GM18873 (cell line): Measurements from ENCODE around the gene NDUFS7.
A peak's percentile ranks its signal among the peaks of the same experiment; 100 is the strongest.

ENCODE experiments used
- ATAC-seq: cut with Tn5 transposase; IDR thresholded peaks from one replicate; pipeline ENCODE4 v1.9.1; 2021; ENCODE audit warnings: mild to moderate bottlenecking, moderate library complexity, moderate number of reproducible peaks; ENCODE audit not compliant: unreplicated experiment, low FRiP score

Gene NDUFS7

DNA sequence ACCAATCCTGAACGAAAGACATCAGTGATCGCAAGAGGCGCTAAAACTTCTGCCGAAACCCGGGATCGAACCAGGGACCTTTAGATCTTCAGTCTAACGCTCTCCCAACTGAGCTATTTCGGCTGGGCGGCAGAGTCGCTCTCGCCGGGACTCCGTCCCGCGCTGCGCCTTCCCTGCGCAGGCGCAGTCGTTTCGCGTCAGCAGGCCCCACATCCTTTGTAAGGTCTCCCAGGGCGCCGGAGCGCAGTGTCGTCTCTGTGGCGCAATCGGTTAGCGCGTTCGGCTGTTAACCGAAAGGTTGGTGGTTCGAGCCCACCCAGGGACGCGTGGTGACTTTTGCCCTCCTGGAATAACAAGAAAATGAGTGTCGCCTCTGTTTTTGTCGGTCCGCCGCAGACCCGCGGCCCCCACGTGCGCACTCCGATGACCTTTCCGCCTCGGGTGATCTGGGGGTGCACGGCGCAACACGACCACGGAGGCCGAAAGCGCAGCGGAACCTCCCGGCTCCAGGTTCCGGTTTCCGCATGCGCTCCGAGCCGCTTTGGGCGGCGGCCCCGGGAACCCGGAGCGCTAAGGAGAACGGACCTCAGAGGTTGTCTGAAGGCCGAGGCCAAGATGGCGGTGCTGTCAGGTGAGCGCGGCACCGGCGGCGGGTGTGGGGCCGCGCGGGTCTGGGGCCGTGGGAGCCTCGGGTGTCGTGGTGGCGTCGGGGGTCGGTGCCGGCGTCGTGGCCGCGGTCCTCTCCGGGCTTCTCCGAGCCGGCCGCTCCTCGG lies at the start of gene NDUFS7:
TSS of gene NDUFS7 (plus strand) at position 596 of the 773 bp plus-strand sequence. CDS start at position 616, 20 bp downstream.
- ATAC-seq: peak; percentile 61

- no peak for ATAC-seq
These were observed 47.5 kb upstream of the NDUFS7 start for GRCh38 chr19:1336079-1336684.

- no peak for ATAC-seq
These were observed 42.8 kb upstream of the NDUFS7 start for GRCh38 chr19:1340681-1341469.

- no peak for ATAC-seq
These were observed 40.7 kb upstream of the NDUFS7 start for GRCh38 chr19:1343041-1343440.

- no peak for ATAC-seq
These were observed 34.5 kb upstream of the NDUFS7 start for GRCh38 chr19:1349211-1349610.

DNA sequence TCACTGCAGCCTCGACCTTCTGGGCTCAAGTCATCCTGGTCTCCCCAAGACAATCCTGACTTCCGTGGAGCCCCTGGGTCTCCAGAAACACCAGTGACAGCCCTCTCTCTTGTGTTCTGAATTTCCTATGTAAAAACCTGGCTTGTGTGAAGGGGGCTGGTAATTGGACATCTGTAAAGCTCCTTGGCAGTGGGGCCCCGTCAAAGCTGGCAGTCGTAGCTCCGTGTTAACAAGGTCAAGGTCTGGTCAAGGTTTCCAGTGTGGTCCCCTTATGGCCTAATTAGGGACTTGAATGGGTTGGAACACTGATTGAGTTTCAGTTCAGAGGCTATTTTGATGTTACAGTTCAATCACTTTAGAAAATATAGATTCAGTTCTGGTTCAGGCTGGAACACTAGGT lies 32.8 kb upstream of the NDUFS7 start:
- no peak for ATAC-seq

GRCh38 chr19:1351381-1351851 lies 32.3 kb upstream of the NDUFS7 start:
- ATAC-seq: no peak

DNA sequence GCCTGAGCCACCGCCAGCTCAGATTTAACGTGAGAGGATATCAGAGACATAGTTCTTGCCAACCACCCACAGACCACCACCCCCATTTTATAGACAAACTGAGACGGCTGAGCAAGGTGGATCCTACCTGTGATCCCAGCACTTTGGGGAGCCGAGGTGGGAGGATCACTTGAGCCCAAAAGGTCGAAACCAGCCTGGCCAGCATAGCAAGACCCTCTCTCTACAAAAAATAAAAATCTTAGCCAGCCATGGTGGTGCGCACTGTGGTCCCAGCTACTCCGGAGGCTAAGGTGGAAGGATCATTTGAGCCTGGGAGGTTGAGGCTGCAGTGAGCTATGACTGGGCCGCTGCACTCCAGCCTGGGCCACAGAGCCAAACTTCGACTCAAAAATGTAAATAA lies 30.6 kb upstream of the NDUFS7 start:
- no peak for ATAC-seq

DNA sequence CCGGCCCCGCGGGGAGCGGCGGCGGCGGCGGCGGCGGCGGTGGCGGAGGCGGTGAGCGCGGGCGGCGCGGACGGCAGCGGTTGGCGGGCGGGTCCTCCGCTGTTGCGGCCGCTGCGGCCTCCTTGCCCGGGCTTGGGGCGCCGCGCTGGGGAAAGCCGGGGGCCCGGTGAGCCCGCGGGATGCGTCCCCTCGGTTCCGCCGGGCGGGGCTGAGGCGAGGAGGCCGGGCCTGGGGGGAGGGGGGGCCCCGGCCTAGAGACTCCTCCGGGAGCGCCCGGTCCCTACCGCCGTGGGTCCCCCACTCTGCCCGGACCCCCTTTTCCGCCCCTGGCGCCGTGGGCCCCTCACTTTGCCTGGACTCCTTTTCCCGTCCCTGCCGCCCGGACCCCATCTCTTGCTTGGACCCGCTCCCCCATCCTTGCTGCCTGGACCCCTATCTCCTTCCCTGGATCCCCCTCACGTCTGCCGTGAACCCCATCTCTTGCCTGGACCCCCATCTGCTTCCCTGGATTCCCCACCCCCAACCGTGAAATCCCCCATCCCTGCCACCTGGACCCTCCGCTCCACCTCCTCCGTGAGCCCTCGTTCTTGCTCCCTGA lies 28.6 kb upstream of the NDUFS7 start:
- peak; percentile 2 for ATAC-seq

DNA sequence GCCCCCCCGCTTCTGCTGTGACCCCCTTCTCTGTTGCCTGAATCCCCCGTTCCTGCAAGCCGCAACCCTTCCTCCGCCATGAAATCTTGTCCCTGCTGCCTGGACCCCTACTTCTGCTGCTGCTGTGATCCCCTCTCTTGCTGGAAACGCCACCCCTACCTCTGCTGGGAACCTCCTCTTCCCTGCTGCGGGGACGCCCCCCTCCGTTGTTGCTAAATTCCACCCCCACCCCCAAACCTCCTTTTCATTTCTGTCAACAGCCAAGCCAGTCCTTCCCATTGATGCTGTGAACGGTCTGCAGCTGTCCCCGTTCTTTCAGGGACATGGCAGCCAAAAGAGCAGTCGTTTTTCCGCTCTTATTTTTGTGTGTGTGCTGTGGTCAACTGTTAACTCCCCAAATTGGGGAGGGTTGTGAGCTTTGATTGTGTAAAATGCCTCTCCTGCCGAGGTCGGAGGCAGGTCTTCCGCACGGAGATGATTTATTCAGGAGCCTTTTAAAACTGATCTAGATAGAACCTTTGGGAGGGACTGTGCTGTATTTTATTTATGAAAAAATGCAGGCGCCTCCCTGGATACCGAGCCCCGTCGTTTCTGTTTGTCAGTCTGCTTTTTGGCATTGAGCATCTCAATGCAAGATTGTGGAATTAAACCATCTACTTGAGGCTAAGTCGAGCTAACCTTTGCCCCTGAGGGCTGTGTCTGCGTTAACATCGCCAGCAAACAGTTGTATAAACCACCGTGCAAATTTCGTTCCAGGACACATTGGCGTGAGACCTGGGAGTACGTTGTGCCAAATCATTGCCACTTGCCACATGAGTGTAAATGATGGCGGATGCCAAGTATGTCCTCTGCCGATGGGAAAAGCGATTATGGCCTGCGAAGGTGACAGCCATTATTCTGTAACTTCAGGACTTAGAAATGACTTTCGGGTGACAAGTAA lies 27.9 kb upstream of the NDUFS7 start:
- no peak for ATAC-seq

- ATAC-seq: no peak
These were observed 27.2 kb upstream of the NDUFS7 start for GRCh38 chr19:1356508-1356865.

DNA sequence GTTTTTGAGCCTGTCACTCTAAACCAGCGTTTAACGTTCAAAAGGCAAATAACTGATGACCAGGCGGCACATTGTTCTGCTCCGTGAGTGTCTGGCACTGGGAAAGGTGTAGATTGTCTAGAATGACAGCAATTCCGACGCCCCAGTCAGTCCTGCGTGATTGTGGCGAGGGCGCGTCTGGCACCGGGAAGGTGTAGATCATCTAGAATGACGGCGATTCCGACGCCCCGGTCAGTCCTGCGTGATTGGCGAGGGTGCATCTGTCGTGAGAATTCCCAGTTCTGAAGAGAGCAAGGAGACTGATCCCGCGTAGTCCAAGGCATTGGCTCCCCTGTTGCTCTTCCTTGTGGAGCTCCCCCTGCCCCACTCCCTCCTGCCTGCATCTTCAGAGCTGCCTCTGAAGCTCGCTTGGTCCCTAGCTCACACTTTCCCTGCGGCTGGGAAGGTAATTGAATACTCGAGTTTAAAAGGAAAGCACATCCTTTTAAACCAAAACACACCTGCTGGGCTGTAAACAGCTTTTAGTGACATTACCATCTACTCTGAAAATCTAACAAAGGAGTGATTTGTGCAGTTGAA lies 26.1 kb upstream of the NDUFS7 start:
- ATAC-seq: no peak

- ATAC-seq: no peak
These were observed 23.4 kb upstream of the NDUFS7 start for GRCh38 chr19:1360126-1360817.

- ATAC-seq: no peak
These were observed 22.8 kb upstream of the NDUFS7 start for GRCh38 chr19:1360818-1361461.

- no peak for ATAC-seq
These were observed 21.9 kb upstream of the NDUFS7 start for GRCh38 chr19:1361601-1362386.

DNA sequence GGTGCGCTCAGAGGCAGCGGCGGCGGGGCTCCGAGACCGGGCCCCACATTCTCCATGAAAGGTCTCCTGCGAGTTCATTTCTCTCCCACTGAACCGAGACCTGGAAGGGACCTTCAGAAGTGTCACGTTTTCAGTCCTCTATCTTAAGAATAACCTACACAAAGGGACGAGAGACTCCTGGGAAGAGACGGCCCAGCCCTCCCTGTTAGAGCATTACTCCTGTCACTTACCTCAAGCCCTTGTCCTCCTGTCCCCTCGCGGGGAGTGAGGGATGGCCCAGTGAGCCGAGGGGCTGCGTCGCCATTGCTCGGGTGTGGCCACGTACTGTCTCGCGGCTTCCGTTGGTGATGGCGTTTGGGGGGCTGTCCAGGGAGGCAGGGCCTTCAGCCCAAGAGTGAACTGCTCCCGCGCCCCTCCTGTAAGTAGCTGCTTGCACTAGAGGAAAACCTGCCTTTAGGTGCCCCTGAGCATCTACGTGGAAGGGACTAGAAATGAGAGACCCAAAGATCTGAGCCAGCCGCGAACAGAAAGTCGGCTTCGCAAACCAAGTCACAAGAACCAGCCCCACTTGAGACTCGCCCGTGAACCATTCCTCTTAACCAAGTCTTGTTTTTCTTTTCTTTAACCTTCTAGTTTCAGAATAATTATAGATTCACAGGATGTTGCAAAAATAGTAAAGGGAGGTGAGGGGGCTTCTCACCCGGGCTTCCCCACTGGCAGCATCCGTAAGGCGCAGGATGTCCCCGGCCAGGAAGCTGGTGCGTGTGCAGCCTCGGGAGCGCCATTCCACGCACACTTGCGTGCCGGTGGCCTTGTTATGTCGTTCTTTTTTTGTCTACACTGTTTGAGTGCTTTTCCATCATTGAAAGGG lies 21.1 kb upstream of the NDUFS7 start:
- no peak for ATAC-seq

DNA sequence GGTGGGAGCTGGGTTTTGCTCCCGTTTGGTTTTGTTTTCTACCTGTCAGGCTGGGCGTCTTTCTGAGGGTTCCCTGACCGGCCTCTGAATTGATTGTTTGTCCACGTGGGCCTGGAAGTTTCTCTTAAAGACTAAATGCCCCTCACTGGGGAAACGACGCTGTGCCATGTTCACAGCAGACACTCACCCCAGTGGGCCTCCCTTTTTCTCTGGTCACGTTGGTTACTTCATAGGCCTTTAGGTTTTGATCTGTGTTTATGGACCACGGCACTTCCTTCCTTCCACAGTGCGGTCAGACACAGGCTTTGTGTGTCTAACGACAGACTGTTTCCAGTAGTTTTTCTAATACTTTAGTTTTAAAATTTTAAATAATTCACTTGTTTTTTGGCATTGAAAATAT lies 20.1 kb upstream of the NDUFS7 start:
- ATAC-seq: no peak
